ENCODE results near the gene DNHD1. TPM values are rescaled to one million over a fixed set of nuclear protein-coding genes. Genes with fewer than 3 reads are reported as not detected.

DNHD1 gene
- total and polyA plus RNA-seq, 9 of the 15 experiments (the other 6 are each of a cell fraction or from before 2014, with no cell fraction given): 0.82 to 9.7 (median 3.8) TPM

DNA sequence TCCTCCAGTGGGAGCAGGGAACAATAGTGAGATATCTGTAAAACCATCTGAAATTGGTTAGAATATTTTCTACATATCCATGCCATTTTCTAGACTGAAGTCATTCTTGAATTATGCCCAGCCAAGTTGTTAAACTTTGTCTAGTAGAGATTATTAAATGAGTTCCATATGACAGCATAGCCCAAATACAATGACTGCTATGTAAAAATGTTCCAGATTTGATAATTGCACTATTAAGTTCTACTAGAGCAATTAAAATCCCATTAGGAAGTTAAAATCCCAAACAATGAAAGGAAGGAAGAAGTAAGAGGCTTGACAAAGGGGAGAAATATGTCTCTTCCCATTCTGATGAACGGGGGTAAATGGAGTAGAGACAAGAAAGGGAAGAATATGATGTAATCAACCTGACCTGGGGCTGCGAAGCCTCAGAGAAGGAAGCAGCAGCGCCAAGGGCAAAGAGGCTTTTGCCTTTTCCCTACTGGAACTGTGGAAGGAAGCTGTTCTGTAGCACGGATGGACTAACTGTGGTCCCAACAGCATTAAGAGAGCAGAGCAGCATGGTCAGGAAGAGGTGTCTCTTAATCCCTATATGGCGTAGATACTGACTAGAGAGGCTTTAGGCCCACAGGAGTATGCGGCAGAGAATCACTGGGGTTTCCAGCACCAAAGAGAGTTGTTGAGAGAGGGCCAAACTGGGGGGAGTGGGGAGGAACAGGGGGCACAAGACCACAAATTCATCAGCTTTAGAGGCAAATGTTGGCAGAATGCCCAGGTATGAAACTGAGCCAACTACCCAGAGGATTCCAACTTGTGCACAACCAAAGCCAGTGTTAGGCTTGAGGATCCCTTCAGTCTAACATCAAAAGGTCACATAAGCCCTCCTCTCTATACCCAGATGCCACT, 79.6 kb downstream of the DNHD1 start:
- DNase-seq (ENCODE audit: extremely low read depth in 1 of 4, low spot score in 3 of 4): no peak
- Histone ChIP-seq H3K9me1 (ENCODE audit: control insufficient read depth, insufficient read depth, low read length) (no peaks in the 10 kb centered on the region), H3K4me1 (replicated peaks in 1 of 2; ENCODE audit: control insufficient read depth in 2 of 2, insufficient read depth in 2 of 2, low read length in 2 of 2) (peaks cover under 1 to 8% of the 10 kb centered on the region in 2 experiments; a peak in 4 of 5 replicates), H3K9ac (ENCODE audit: insufficient read depth in 1 of 2, low read depth in 2 of 2, low read length in 2 of 2) (peak overlapping the region in 1 of 2 experiments; percentile 1; a peak in 2 of 4 replicates), H3K79me2 (ENCODE audit: control insufficient read depth, insufficient read depth, low read length) (no peaks in the 10 kb centered on the region), H2AFZ (ENCODE audit: low read depth, low read length) (peak overlapping the region; percentile 73), H4K20me1 (replicated peaks; ENCODE audit: control insufficient read depth, insufficient read depth, low read length) (no peaks in the 10 kb centered on the region), H3K4me3 (no peak overlapping the region), H3K27ac (ENCODE audit: extremely low read depth, low read depth, low read length) (0 out of 3 replicates have a peak overlapping the region, but pooled peaks have one; percentile 19), H3K27me3 (ENCODE audit: control insufficient read depth in 2 of 2, insufficient read depth in 2 of 2, low read length in 2 of 2) (no peaks in the 10 kb centered on the region), H3K36me3 (ENCODE audit: control insufficient read depth, insufficient read depth, low read length) (no peaks in the 10 kb centered on the region), H3K9me3 (replicated peaks; ENCODE audit: control insufficient read depth, insufficient read depth, low read depth, low read length) (0 out of 2 replicates have a peak, but pooled peaks cover 2% of the 10 kb centered on the region), H3K4me2 (ENCODE audit: insufficient read depth, low read length) (peak overlapping the region; percentile 23; the same call in 1 of the 2 replicates)
- CTCF ChIA-PET (ENCODE audit: low intra/inter-chr PET ratio): no interaction called here
- FAIRE-seq: no peak
- BruUV-seq (replicated peaks): no TSS peak
- POLR2A ChIA-PET: no interaction called here
- ATAC-seq: peak; percentile 75
- intact Hi-C loops (cut with micrococcal nuclease) (no loop called here), in situ Hi-C loops (cut with MboI) (no loop called here)
- WGBS (ENCODE audit: insufficient coverage, low coverage, missing lambda C conversion rate): 55% methylated on average over 6 of the region's 6 CpGs
- TF ChIP-seq ZNF75A (CRISPR knock-in tag; IDR thresholded peaks at IDR 0.05) (no peak), NFIC (IDR thresholded peaks at IDR 0.05) (peak; percentile 82), HOMEZ (CRISPR knock-in tag; IDR thresholded peaks at IDR 0.05) (no peak), RBBP5 (IDR thresholded peaks at IDR 0.05; ENCODE audit: borderline replicate concordance, insufficient read depth, low read length, poor library complexity, severe bottlenecking) (no peak), EHMT2 (IDR thresholded peaks at IDR 0.05) (no peak), EP400 (IDR thresholded peaks at IDR 0.05) (0 out of 2 replicates have a peak, but pooled peaks have one; percentile 36), ARID1B (IDR thresholded peaks at IDR 0.05) (no peak), KLF13 (tag; IDR thresholded peaks at IDR 0.05; ENCODE audit: borderline replicate concordance, low read depth) (no peak), NBN (IDR thresholded peaks at IDR 0.05; ENCODE audit: low read depth) (no peak), FOXK1 (CRISPR knock-in tag; IDR thresholded peaks at IDR 0.05; ENCODE audit: borderline replicate concordance) (no peak), PHF20 (IDR thresholded peaks at IDR 0.05; ENCODE audit: partially characterized antibody) (no peak), SNRNP70 (optimal IDR thresholded peaks at IDR 0.05; ENCODE audit: low read depth, low read length) (no peak), PTTG1 (tag; IDR thresholded peaks at IDR 0.05; ENCODE audit: low read depth) (no peak), ATF4 (CRISPR knock-in tag; IDR thresholded peaks at IDR 0.05) (peak; percentile 21; the same call in 1 of the 2 replicates), CXXC5 (CRISPR knock-in tag; IDR thresholded peaks at IDR 0.05) (peak; percentile 25; the same call in 1 of the 2 replicates)
- TF ChIP-seq, protein P1, sequence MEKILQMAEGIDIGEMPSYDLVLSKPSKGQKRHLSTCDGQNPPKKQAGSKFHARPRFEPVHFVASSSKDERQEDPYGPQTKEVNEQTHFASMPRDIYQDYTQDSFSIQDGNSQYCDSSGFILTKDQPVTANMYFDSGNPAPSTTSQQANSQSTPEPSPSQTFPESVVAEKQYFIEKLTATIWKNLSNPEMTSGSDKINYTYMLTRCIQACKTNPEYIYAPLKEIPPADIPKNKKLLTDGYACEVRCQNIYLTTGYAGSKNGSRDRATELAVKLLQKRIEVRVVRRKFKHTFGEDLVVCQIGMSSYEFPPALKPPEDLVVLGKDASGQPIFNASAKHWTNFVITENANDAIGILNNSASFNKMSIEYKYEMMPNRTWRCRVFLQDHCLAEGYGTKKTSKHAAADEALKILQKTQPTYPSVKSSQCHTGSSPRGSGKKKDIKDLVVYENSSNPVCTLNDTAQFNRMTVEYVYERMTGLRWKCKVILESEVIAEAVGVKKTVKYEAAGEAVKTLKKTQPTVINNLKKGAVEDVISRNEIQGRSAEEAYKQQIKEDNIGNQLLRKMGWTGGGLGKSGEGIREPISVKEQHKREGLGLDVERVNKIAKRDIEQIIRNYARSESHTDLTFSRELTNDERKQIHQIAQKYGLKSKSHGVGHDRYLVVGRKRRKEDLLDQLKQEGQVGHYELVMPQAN (IDR thresholded peaks at IDR 0.05; ENCODE audit: borderline replicate concordance): no peak
- TF ChIP-seq, protein P2, sequence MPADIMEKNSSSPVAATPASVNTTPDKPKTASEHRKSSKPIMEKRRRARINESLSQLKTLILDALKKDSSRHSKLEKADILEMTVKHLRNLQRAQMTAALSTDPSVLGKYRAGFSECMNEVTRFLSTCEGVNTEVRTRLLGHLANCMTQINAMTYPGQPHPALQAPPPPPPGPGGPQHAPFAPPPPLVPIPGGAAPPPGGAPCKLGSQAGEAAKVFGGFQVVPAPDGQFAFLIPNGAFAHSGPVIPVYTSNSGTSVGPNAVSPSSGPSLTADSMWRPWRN (IDR thresholded peaks at IDR 0.05; ENCODE audit: low read depth): no peak
